RCC 7860 (cell line): ENCODE results near the gene SLCO3A1.

Experiments
- DNase-seq: peaks from one replicate; pipeline ENCODE4 v3.0.0-alpha.2; 2015; ENCODE audit warnings: low spot score
- FAIRE-seq: peaks from 2 replicates; lab custom pipeline; 2012; peaks lifted over from hg19 to GRCh38; lab: Jason Lieb, UNC

The SLCO3A1 gene

DNA sequence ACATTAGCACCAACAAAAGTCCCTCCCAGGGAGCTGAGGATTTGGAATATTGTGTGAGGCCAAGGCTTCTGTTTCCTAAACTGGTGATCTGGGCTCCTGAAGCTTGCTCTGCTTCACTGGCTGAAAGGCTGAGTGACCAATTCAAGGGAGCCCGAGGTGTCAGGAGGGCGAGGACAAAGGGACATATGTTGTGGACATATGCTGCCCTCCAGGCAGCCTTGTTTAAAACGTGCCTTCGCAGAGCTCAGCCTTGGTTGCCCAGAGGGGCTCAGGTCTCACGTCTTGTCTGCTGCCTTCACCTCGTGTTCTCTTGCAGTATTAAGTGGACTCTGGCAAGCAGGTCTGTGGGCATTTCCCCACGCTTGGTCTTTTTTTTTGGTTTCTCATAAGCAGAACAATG is 7.0 kb downstream of the SLCO3A1 start:
- no peak for FAIRE-seq
- DNase-seq = no peak

DNA sequence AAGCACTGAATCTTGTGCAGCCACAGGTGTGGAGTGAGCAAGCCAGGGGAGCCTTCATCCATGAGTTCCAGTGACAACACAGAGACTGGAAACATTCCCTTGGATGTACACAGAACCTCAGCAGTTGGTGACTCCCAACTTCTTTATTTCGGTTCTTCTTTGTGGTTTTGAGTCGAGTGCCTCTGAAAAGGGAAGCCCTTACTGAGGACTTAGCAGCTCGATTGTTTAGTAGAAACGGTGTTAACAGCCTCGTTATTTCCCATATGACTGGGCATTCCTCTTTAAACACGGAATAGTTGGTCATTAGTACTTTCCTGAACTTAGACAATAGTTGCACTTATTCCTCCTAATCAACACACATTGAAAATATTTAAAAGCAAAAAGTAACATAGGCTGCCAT is 7.7 kb downstream of the SLCO3A1 start:
- no peak for DNase-seq
- FAIRE-seq = no peak

DNA sequence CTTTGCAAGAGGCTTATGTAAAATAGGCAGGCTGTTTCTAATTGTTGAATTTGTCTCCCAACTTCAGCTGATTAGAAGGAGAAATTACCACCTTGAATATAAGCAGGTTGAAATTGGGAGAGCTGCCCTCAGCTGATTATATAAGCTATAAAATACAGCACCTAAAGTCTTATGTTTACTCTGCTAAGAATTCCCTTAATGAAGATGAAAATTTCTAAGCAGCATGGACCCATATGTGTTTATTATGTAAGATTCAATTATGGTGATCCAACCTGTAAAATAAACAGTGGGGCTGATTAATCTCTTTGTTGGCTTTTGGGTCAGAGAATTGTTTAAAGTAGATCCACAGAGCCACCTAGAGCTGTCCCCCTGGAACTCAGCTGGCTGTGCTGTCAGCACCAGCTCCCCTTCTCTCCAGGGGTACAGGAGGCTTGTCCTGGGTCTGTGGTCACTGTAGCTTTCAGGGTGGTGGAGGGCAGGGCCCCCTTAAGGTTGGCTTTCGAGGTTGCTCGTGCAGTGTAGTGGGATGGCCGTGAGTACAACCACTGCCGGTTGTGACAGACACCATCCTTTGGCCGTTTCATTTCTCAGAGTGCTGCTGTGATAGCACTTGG is 9.5 kb downstream of the SLCO3A1 start:
- FAIRE-seq = no peak
- DNase-seq = no peak

DNA sequence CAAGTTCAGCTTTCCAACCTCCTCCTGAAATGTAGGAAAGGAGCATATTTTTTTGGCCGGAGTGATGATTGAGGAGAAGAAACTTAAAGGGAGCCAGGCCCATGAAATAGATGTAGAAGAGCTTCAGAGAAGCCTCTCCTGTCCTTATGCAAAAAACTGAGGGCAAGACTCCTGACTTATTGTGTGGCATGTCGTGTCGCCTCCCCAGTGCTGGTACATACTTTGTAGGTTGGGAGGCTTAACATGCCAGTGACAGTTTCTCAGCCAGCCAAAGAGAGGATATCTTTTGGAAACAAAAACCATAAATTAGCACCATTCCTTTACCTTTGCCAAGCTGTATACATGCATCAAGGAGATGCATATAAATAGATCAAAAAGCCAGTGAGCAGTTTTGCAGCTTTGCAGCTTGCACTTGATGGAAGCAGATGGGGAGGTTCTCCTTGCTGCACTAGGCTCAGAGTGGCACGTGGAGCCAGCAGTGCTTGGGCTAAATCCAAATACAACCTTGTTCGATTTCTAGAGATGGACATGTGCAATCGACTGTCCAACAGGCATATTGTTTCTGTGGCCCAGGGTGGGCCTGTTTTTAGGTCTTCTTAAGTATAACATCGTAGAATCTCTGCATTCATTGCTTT is 10.2 kb downstream of the SLCO3A1 start:
- FAIRE-seq (no peak), DNase-seq (no peak)

DNA sequence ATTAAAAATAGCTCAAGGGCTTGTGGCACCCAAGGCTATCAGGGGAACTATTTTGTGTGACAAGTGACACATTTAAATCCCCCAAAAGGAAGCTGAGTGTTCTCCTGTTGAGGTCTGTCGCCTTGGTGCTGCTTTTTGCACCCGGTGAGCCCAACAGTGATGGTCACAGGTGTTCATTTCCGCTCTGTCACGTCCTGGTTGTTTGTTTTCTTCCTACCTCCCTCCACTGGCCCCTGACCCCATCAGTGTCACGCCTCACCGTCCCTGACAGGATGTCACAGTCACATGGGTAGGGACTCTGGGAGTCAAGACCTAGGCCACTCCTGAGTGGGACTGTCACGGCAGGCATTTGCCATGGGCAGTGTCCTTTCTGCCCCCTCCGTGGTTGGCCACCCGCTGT is 11.2 kb downstream of the SLCO3A1 start:
- DNase-seq (no peak), FAIRE-seq (no peak)

DNA sequence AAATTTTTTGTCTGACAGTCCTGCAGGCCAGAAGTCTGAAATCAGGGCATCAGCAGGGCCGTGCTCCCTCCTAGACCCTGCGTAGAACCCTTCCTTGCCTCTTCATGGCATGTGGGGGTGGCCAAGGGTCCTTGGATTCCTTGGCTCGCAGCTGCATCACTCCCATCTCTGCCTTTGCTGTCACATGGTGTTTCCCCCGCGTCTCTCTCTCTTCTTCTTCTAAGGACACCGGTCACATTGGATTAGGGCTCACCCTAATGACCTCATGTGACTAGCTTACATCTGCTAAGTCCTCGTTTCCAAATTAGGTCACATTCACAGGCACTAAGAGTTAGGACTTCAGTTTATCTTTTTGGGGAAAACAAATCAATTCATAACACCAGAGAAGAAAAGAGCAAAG is 12.0 kb downstream of the SLCO3A1 start:
- FAIRE-seq (no peak), DNase-seq (no peak)

DNA sequence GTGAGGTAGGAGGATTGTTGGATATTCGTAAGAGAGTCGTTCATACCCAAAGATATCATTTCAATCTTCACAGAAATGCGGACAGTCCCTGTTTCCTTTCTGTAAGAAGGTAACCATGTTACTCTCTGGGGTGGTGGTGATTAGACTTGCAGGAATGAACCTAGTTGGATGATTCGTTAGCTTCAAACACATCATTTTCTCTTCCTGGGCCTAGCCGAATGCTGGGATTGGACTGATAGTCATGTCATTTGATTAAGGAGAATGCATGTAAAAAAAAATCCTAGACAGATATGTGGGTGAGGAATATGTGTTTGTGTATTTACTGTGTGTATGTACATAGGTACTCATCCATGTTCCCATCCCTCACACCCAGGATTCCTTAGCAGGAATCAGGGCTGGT is 12.4 kb downstream of the SLCO3A1 start:
- FAIRE-seq = no peak
- peak; percentile 14 for DNase-seq

DNA sequence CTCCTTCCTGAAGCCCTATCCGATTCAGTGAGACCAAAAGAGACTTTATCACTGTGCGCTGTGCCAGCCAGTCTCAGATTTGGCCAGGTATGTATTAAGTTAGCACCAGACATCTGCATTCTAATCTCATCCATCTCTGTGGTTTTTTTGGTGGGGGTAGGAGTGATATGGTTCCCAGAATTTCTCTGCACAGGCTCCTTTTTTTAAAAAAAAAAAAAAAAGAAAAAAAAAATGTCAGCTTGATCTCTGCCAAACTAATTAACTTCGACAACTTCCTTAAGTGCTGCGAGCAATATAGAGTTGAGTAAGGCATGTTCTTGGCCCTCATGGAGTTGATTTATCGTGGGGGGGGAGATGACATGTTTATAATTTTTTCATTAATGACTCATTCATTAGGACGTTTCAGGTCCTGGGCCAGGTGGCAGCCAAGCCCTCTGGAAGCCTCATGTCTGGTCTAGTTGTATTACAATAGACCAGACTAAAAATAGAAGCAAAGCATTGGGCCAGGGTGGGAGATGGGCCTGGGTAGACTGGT is 12.9 kb downstream of the SLCO3A1 start:
- FAIRE-seq (no peak), DNase-seq (no peak)

DNA sequence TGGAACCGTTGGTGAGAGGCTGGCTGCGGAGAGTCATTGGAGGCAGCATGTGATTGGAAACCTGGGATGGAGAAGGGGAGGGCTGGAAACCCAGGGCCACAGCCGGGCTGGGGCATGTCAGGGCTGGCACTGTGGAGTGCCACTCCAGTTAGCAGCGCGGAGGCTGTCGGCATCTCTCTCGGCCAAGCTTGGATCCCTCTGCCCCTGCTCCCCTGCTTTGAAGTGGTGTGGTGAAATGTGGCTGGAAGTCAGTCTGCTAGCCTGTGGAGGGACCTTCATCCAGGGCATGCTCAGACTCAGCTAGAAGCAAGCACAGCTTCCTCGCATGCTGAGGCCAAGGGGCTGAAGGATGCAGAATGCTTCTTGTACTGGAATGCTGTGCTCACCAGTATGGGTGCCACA is 13.5 kb downstream of the SLCO3A1 start:
- DNase-seq (no peak), FAIRE-seq (no peak)

DNA sequence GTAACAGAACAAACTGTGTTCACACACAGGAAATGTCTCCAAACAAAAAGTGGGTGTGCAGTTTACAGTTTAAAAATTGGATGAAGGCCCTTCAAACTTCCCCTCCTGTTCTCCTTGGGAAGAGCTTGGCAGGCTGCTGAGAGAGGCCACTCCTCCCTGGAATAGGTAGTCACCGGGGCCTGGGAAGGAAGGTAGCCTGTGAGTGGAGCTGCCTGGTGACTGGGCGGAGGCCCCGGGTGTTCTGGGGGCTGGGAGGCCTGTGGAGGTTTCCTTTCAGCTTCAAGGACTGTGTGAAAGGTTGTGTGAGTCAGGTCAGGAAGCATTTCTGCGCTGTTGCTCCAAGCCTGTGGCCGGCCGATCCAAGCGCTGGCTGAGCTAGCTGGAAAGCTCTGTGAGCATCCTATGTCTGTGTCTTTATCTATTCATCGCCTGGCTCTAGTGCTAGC is 14.1 kb downstream of the SLCO3A1 start:
- DNase-seq (peak; percentile 90), FAIRE-seq (peak; percentile 96)

DNA sequence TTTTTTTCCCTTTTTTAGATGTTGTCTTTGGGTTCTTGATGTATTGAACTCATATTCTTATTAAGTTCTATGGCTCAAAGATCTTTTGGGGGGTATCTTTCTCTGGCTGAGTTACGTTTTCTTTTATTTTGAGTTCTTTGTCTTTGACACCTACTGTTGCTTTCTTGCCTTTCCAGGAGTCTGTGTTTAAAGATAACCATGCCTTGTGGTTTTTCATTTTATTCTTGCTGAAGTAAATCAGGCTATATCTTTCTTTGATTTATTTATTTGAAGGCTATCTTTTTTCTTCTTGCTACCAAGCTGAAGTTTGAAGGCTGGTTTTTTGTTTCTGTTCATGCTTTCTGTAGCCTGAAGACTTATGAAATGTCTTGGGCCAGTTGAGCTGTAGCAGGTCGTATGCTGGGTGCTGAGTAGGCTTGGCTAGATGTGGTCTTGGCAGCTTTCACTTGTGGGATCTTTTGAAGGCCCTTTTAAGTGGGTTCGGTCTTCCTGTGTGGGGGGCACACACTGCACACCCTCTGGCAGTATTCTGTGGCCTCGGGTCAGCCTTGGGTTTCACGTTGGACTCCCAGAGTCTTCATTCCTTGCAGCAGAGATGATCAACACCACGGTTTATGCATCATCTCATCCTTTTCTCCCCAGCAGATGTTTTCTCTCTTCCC is 17.5 kb downstream of the SLCO3A1 start:
- DNase-seq = no peak

DNA sequence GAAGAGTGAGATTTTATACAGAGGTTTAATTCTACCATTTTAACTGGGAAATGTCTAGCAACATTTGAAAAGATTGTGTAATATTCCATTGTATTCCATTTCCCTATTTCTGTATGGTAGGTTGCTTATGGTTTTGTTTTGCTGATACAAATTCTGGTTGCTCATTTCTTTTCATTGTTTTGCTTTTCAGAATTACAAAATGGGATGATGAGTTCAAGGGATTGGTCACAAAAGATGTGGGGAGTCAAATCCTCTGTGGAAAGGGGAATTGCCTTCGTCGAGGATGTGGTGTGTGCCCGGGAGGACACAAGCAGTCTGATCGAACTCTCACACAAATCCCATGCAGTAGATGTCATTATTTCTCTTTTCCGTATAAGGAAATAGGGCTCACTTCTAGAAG is 18.3 kb downstream of the SLCO3A1 start:
- FAIRE-seq (no peak), DNase-seq (no peak)

More for the DNA sequence above, 17.5 kb downstream of the SLCO3A1 start:
- FAIRE-seq = no peak

DNA sequence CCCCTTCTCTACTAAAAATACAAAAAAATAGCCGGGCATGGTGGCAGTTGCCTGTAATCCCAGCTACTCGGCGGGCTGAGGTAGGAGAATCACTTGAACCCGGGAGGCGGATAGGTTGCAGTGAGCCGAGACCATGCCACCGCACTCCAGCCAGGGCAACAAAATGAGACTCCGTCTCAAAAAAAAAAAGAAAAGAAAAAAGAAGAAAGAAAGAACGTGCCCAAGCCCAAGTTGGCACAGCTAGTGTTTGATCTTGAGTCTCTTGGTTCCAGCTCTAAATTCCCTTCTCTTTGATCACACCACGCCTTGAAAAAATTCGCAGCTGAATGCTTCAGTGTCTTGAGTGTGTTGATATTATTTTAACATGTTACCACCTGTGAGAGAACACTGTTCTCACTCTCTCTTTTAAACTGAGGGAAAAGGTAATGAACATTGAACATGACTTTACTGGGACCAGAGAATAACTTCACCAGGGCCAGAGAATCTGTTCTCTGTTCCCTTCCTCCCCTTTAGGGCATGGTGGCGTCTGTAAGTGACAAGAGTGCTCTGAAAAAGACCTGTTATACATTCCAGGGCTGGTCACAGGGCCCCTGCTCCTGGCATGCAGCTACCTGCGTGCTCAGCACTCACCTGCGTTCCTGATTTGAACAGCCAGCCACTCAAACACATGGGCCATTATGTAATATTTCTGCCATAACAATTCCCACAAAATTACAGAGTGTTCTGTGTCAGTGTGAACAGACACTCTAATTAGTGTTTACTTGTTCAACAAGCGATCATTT is 19.0 kb downstream of the SLCO3A1 start:
- DNase-seq (no peak), FAIRE-seq (no peak)

DNA sequence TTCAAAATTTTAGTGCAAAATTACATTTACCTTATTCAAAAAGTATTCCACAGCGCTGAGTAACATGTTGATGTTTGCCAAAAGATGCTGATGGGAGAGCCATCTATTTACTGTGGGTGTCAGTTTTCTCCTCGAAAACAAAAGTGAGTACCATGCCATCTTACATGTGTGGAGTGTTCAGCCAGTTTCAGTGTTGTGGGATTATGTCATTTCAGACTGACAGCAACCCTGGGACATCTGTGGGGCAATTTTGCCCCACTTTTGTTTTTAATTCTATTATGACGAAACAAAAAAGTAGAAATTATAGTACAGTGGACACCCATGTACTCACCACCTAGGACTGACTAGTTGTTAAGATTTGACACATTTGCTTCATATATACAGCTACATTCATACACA is 19.6 kb downstream of the SLCO3A1 start:
- FAIRE-seq = no peak
- no peak for DNase-seq

DNA sequence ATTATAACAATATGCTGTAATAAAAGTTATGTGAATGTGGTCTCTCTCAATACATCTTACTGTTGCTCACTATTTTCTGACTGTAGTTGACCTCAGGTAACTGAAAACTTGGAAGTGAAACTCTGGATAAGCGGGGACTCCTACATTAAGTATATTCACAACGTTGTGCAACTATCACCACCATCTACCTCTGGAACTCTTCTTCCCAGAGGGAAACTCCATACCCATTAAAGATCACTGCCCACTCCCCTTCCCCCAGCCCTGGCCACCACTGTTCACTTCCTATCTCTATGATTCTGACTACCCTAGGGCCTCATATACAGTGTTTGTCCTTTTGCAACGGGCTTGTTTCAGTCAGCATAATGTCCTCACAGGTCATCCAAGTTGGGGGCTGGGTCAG is 20.7 kb downstream of the SLCO3A1 start:
- DNase-seq = no peak
- FAIRE-seq = no peak

DNA sequence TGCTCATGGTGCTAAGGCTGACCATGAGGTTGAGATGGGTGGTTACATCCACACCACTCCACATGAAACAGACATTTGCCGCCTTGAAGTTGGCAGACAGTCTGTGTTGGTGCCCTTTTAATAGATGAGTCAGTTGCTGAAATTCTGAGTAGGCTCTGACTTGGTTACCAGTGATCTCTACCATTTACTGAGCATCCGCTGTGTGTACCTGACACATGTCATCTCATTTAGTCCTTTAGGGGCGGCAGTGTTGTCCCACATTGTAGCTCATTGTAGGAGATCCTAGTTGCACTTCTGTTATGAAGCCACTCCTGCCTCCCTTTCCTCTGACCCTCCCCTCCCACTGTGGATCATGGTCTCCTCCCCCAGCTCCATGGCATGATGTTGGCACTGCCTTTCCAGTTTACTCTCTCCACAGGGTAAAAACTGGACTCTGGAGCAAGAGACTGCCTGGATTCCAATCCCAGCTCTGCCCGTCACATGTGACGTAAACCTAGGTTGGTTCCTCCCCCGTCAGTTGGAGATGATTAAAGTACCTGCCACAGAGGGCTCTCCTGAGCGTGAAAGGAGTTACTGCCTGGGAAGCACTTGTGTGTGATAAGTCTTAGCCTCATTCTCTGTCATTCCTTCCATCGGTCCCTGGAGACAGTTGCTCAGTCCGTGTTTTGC is 21.6 kb downstream of the SLCO3A1 start:
- DNase-seq = no peak
- no peak for FAIRE-seq

DNA sequence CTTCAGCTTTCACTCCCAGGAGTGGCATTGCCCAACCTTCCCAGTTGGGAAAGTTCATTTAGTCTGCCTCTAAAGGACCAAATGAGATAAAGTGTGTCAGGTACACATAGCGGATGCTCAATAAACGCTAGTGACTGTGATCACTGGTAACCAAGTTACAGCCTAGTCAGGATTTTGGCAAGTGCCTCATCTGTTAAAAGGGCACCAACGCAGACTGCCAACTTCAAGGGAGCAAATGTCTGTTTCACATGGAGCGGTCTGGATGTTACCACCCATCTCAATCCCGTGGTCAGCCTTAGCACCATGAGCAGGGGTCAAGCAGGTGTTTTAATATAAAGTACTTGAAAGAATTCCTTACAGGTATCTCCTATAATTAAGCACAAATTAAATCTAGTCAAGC is 22.7 kb downstream of the SLCO3A1 start:
- FAIRE-seq = no peak
- no peak for DNase-seq

DNA sequence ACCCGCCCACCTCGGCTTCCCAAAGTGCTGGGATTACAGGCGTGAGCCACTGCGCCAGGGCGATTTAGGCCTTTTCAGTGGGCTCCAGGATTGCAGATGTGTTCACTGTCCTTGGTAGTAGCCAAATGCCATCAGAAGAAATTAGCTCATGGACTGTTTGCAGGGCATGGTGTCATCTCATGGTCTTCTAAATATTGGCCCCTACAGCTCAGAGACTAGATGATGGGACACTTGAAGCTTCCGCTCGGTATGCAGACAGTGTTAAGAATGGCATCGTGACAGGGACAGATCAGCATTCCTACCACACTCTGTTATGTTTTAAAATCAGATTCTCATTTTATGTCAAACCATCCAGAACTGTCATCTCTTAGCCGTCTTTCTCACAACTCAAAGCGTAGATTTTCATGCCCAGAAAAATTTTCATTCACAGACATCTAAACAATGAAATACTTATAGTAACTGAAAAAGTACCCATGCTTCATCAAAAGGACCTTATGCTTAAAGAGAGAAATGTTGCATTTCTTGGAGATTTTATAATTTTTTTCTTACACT is 24.9 kb downstream of the SLCO3A1 start:
- no peak for DNase-seq
- FAIRE-seq = no peak

DNA sequence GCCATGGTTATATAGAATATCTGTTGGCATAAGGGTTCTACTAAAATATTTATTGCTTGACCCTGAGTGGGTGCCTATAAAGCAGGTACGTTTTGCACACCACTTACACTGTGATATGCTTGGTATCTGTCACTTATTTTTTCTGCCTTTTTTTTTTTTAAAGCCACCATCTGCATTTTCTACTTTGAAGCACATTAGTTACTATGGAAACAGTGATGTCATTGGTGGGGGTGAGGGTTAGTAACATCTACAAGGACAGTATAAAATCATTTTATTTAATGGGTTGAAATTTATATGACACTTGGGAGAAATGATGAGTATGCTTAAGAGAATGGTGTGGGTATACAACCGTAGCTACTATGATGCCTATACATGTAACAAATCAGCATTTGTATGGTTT is 25.6 kb downstream of the SLCO3A1 start:
- FAIRE-seq (no peak), DNase-seq (no peak)

DNA sequence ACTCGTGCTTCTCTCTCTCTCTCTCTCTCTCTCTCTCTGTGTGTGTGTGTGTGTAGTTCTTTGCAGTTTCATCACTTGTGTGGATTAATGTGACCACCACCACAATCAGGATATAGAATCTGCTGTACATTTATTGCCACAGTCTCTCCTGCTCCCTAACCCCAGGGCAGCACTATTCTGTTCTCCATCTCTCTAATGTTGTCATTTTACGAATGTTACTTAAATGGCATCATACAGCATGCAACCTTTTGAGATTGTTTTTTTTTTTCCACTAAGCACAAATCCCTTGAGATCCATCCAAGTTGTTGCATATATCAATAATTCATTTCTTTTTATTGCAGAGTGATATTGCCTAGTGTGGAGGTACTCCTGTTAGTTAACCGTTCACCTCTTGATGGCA is 26.9 kb downstream of the SLCO3A1 start:
- no peak for FAIRE-seq
- DNase-seq = no peak
